Fibroblast of skin of right quadriceps (primary cell): ENCODE measurements around the gene SPATA3.

Experiments used
- DNase-seq: peaks from one replicate; pipeline ENCODE4 v3.0.0-alpha.2; 2013

The SPATA3 gene

GRCh38 chr2:231051116-231051515 lies 55.2 kb downstream of the SPATA3 start:
- DNase-seq, result no peak

- DNase-seq, result peak; percentile 82
These were observed 56.9 kb downstream of the SPATA3 start for GRCh38 chr2:231052494-231053451.

- DNase-seq, result no peak
These were observed 57.9 kb downstream of the SPATA3 start for GRCh38 chr2:231053846-231054245.

- DNase-seq, result peak; percentile 93
These were observed 60.8 kb downstream of the SPATA3 start, which contains the start of gene PSMD1 for GRCh38 chr2:231056453-231057416. PSMD1 (plus strand) TSS chr2:231056867; CDS start chr2:231057026, 159 bp downstream.

- no peak for DNase-seq
These were observed 61.7 kb downstream of the SPATA3 start for GRCh38 chr2:231057590-231057989.
